Renal cortical epithelial cell (primary cell): ENCODE measurements around the gene RINL. TPM values are rescaled to one million over a fixed set of nuclear protein-coding genes. Genes with fewer than 3 reads are reported as not detected.

Experiments used
- DNase-seq: peaks from one replicate; pipeline ENCODE4 v3.0.0-alpha.2; 2011; ENCODE audit warnings: low read depth
- total RNA-seq: library from RNA; depleted of rRNA; stranded (reverse); fragments of >200 nt; gene quantifications from 2 replicates; pipeline ENCODE4 v1.2.3, GENCODE V29; 2014

RINL gene, protein sequence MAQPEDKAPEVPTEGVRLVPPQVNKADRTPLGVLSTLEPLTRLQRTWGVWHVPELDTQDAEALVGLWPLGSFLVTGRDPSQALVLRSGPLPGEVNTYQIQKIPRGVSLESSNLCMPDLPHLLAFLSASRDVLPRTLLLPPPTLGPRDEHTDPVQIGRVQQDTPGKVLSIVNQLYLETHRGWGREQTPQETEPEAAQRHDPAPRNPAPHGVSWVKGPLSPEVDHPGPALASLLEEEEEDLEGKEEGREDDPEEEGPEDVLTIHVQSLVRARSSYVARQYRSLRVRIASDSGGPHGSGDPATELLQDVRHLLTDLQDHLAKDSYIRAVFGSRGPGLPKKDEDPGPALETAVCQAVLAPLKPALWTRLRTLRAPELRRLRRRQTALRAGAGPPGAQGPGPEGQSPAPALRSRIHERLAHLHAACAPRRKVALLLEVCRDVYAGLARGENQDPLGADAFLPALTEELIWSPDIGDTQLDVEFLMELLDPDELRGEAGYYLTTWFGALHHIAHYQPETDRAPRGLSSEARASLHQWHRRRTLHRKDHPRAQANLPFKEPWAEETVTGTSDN
- total RNA-seq = 10.0 and 19.1 TPM in 2 replicates

GRCh38 chr19:38877781-38878574, at the start of gene RINL:
RINL (minus strand) TSS chr19:38878275; CDS start chr19:38876742, 1,533 bp downstream.
- no peak for DNase-seq

- DNase-seq = no peak
Observed at GRCh38 chr19:38924388-38924787, 46.3 kb upstream of the RINL start.

GRCh38 chr19:38922482-38922881, 44.4 kb upstream of the RINL start:
- no peak for DNase-seq

GRCh38 chr19:38921420-38922274, 43.6 kb upstream of the RINL start:
- no peak for DNase-seq

DNA sequence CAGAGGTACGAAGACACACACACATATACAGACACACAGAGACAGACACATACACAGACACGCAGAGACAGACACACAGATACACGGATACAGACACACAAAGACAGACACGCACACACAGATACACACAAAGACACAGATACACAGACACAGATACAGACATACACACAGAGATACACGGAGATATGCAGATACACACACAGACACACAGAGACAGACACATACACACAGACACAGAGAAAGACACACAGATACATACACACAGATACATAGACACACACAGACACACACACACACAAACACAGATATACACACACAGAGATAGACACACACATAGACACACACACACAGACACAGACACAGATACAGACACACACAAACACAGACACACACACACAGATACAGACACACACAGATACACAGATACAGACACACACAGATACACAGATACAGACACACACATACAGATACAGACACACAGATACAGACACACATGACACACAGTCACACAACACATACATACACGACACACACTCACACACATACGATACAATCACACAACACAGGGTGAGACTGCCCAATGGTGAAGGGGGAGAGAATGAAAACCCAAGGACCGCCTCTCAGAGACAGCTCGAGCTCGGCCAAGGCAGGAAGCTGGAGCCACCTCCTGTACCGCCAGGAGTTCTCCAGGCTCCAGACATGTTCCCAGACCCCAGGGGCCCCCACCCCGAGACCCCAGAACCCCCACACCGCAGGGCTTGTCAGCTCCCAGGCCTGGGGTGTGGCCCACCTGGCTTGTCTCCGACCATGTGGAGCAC, 42.7 kb upstream of the RINL start:
- no peak for DNase-seq

DNA sequence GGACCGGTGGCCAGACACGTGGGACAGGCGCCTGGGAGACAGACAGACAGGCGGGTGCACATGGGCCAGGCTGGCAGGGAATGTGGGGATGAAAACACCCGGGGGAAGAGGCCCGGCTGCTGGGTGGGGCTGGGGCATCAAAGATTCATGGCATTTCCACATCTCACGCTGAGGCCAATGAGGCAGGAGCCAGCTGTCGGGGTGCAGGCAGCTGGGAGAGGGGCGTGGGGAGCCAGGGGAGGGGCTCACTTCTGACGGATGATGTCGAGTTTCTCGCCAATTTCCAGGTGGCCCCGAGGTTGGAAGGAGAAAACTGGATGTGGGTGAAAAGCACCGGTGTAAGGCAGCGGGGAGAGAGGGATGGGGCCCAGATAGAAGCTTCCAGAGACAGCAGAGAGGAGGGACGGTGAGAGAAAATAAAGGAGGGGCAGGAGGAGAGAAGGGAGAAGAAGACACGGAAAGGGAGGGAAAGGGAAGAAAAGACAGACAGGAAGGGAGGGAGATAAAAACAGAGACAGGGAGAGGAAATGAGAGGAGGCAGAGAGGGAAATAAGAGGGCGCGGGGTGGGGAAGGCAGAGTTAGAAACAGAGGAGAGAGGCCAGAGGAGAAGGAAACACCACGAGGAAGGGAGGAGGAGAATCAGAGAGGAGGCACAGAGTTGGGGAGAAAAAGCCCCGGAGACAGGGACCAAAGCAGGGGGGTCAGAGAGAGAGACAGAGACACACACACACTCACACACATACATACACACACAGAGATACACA, 41.9 kb upstream of the RINL start:
- DNase-seq = no peak

- DNase-seq = no peak
Observed at GRCh38 chr19:38918526-38918925, 40.5 kb upstream of the RINL start.

GRCh38 chr19:38917921-38918491, 39.9 kb upstream of the RINL start:
- no peak for DNase-seq

DNA sequence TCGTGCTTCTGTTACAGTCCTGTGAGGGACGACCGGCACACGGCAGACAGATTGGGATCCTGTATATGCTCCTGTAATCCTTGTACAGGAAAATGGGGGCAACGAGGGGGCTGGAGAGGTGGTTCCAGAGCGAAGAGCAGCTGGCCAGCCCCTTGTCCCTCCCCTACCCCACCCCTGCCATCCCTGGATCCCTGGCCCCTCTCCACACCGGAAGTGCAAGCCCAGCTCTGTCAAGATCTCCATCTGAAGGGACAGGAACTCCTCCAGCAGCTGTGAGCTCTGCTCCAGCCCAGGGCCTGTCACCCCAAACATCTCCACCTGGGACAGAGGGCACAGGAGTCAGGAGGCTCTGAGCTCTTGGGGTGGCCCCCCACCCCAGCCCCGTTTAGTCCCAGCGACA, 39.4 kb upstream of the RINL start:
- no peak for DNase-seq

- DNase-seq = no peak
Observed at GRCh38 chr19:38915329-38916321, 37.5 kb upstream of the RINL start.

DNA sequence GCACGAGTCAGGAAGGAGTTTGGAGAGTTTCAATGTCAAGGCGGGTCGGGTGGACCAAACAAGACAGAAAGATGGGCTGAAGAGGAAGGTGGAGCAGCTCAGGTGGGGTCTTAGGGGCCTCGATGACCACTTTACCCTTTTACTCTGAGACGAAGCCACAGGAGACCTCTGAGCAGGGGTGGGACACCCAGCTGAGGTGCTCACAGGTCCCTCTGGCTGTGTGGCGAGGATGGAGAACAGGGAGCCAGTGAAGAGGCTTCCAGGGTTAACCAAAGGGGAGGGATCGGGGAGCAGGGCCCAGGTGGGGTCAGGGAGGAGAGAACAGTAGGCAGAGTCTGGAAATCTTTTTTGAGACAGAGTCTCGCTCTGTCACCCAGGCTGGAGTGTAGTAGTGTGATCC, 35.9 kb upstream of the RINL start:
- DNase-seq = no peak

- no peak for DNase-seq
Observed at GRCh38 chr19:38912600-38913514, 34.8 kb upstream of the RINL start.

DNA sequence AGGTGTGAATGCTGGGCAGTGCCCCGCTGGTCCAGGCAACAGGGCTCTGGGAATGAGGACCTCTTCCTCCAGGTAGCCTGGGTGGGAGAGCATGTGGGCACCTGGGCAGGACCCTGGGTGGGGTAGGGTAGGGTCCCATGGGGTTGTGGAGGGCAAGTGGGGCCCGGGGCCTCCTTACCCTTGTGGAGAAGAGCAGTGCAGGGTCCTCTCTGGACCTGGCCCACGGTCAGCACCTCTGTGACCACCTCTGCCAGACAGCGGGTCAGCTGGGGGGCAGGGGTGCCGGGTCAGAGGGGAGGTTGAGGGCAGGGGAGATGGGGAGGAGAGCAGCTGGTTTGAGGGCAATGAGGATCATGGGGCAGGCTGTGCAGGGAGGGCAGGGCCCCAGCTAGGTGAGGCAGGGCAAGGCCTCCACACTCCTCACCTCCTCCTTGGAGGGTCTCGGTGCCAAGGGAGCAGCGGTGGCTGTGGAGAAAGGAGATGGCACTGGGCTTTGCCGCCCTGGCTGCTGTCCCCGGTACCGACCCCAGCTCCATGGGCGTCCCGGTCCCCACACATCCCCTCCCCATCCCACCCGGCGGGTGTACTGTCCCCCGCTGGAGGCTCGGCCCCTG, 33.4 kb upstream of the RINL start:
- DNase-seq = no peak

GRCh38 chr19:38910488-38910887, 32.4 kb upstream of the RINL start:
- DNase-seq = no peak

DNA sequence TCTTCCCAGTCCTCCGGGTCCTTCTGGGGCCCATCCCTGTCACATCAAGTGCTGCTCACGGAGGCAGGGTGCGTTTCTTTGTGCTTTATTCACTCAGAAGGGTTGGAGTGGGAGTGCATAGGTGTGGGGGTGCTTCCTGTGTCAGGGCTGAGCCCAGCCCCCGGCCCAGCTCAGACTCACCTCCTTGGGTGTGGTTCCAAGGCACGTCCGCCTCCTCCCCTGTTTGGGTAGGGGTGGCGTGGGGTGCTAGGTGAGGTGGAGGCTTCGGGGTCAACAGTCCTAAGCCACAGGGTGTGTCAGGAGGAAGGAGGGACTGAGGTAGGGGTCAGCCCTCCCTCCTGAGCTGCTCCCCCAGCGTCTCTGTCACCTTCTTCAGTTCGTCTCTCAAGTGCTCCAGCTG, 30.8 kb upstream of the RINL start:
- no peak for DNase-seq

- no peak for DNase-seq
Observed at GRCh38 chr19:38907670-38908069, 29.6 kb upstream of the RINL start.

- DNase-seq = no peak
Observed at GRCh38 chr19:38907227-38907626, 29.2 kb upstream of the RINL start.
